Naive thymus-derived CD4-positive, alpha-beta T cell (primary cell): ENCODE data around the gene SEL1L3. TPM values are rescaled to one million over a fixed set of nuclear protein-coding genes. Genes with fewer than 3 reads are reported as not detected.

ENCODE experiments used
- ATAC-seq: fragments of 150-1000 bp; cut with Tn5 transposase; 2 replicates; pipeline ENCODE4 v1.10.0; 2021; ENCODE audit warnings: mild to moderate bottlenecking, moderate library complexity
- CTCF ChIA-PET: fragments of 350-600 bp; sonication (Branson Sonifier 250); formaldehyde crosslinking; loops from one replicate; lab custom pipeline; 2021; ENCODE audit warnings: antibody characterized with exemption; lab: Charles Lee
- POLR2A ChIA-PET: fragments of 350-600 bp; sonication (Branson Sonifier 250); formaldehyde crosslinking; loops from one replicate; lab custom pipeline; 2021; ENCODE audit warnings: antibody characterized with exemption, inconsistent platforms; lab: Charles Lee
- DNase-seq, 9 donors: peaks; one replicate each; pipeline versions ENCODE4 v3.0.0 to v3.0.0-alpha.2; 2020 to 2022; ENCODE audit warnings: mixed read lengths in 1 of 9
- H3K27ac ChIP-seq: one replicate; pipeline ENCODE4 v1.7.0; 2013; ENCODE audit warnings: mild to moderate bottlenecking, low read depth, low read length, moderate library complexity
- H3K27me3 ChIP-seq, 2 donors: one replicate each; pipeline ENCODE4 v1.7.0; 2013; ENCODE audit warnings: low read length in 2 of 2, mild to moderate bottlenecking in 2 of 2, moderate library complexity in 2 of 2; ENCODE audit not compliant: control insufficient read depth in 2 of 2, insufficient read depth in 2 of 2
- H3K36me3 ChIP-seq, 3 experiments: 1 replicate in 2 of 3; 2 replicates in 1 of 3; pipeline ENCODE4 v1.7.0; 2013; ENCODE audit warnings: low read length in 3 of 3, mild to moderate bottlenecking in 3 of 3, moderate library complexity in 1 of 3; ENCODE audit not compliant: insufficient read depth in 3 of 3, control insufficient read depth in 2 of 3
- H3K4me1 ChIP-seq, 2 donors: one replicate each; pipeline ENCODE4 v1.7.0; 2013; ENCODE audit warnings: low read length in 2 of 2, mild to moderate bottlenecking in 2 of 2, moderate library complexity in 1 of 2; ENCODE audit not compliant: control insufficient read depth in 2 of 2, insufficient read depth in 2 of 2
- H3K4me3 ChIP-seq: 2 replicates; pipeline ENCODE4 v1.7.0; 2013; ENCODE audit warnings: mild to moderate bottlenecking, low read length
- H3K9me3 ChIP-seq, 3 experiments: 1 replicate in 2 of 3; 2 replicates in 1 of 3; pipeline ENCODE4 v1.7.0; 2013; ENCODE audit warnings: low read length in 3 of 3; ENCODE audit not compliant: control insufficient read depth in 2 of 3
- H3K27ac Mint-ChIP-seq, 9 donors: one replicate each; pipeline ENCODE4 v1.8.0; 2020 to 2022; ENCODE audit warnings: mixed read lengths in 9 of 9, mild to moderate bottlenecking in 8 of 9, moderate library complexity in 5 of 9, inconsistent platforms in 2 of 9
- H3K27me3 Mint-ChIP-seq, 5 donors: one replicate each; pipeline ENCODE4 v1.8.0; 2021 to 2022; ENCODE audit warnings: mixed read lengths in 5 of 5, mild to moderate bottlenecking in 1 of 5
- H3K36me3 Mint-ChIP-seq, 5 donors: one replicate each; pipeline ENCODE4 v1.8.0; 2020 to 2022; ENCODE audit warnings: mixed read lengths in 5 of 5, mild to moderate bottlenecking in 3 of 5, inconsistent platforms in 1 of 5
- H3K4me1 Mint-ChIP-seq, 7 donors: one replicate each; pipeline ENCODE4 v1.8.0; 2020 to 2022; ENCODE audit warnings: mixed read lengths in 7 of 7, mild to moderate bottlenecking in 3 of 7, inconsistent platforms in 1 of 7
- H3K4me3 Mint-ChIP-seq, 10 donors: one replicate each; pipeline ENCODE4 v1.8.0; 2020 to 2022; ENCODE audit warnings: mild to moderate bottlenecking in 10 of 10, mixed read lengths in 10 of 10, moderate library complexity in 6 of 10, inconsistent platforms in 2 of 10
- H3K9me3 Mint-ChIP-seq, 11 donors: one replicate each; pipeline ENCODE4 v1.8.0; 2020 to 2022; ENCODE audit warnings: mixed read lengths in 11 of 11, mild to moderate bottlenecking in 4 of 11, inconsistent platforms in 1 of 11, moderate library complexity in 1 of 11
- intact Hi-C, 2 donors: fragments of 100-400 bp; cut with micrococcal nuclease; formaldehyde crosslinking; loops; one replicate each; pipeline ENCODE4 v1.15.1; 2023
- polyA plus RNA-seq, 2 donors: library from polyadenylated mRNA; unstranded; fragments of 300-500 nt; fragmentation: Illumina TruSeq; gene quantifications; one replicate each; pipeline ENCODE4 v1.2.3, GENCODE V29; 2021
- total RNA-seq, 6 experiments: library from RNA in 5 of 6; stranded (reverse) in 5 of 6; gene quantifications; 1 replicate in 5 of 6; 2 replicates in 1 of 6; pipeline ENCODE4 v1.2.3 and lab custom pipeline; 2021 to 2026

SEL1L3 gene
- total and polyA plus RNA-seq, 7 experiments from 2014 or later = 15.9 to 55.8 (median 42.3) TPM

- DNase-seq = no peak
- Histone ChIP-seq H3K27me3 (no peaks in the 10 kb centered on the region), H3K27ac (no peak overlapping the region), H3K4me1 (peaks cover 5 to 14% of the 10 kb centered on the region in 2 donors), H3K36me3 (no peaks in the 10 kb centered on the region), H3K4me3 (no peak overlapping the region), H3K9me3 (no peaks in the 10 kb centered on the region)
- intact Hi-C loops = no loop called here
- Mint-ChIP-seq H3K4me3 (no peak overlapping the region), H3K4me1 (peaks cover 29 to 46% (median 31%) of the 10 kb centered on the region in 7 donors), H3K27me3 (no peaks in the 10 kb centered on the region), H3K27ac (no peak overlapping the region), H3K36me3 (peaks cover 0 to 33% (median 13%) of the 10 kb centered on the region in 5 donors), H3K9me3 (no peaks in the 10 kb centered on the region)
- ATAC-seq = no peak
- ChIA-PET CTCF (no interaction called here), POLR2A (no interaction called here)
Measured at GRCh38 chr4:25839233-25839632, 23.6 kb downstream of the SEL1L3 start.

GRCh38 chr4:25838526-25838925 is 24.3 kb downstream of the SEL1L3 start:
- no peak overlapping the region for H3K27ac Mint-ChIP-seq
- no peaks in the 10 kb centered on the region for H3K9me3 Mint-ChIP-seq
- POLR2A ChIA-PET = no interaction called here
- CTCF ChIA-PET = no interaction called here
- no peaks in the 10 kb centered on the region for H3K27me3 Mint-ChIP-seq
- Histone ChIP-seq H3K27ac (no peak overlapping the region), H3K36me3 (no peaks in the 10 kb centered on the region), H3K9me3 (no peaks in the 10 kb centered on the region), H3K4me1 (peaks cover 5 to 14% of the 10 kb centered on the region in 2 donors), H3K4me3 (no peak overlapping the region), H3K27me3 (no peaks in the 10 kb centered on the region)
- intact Hi-C loops = no loop called here
- H3K4me3 Mint-ChIP-seq = no peak overlapping the region
- ATAC-seq (no peak), DNase-seq (no peak)
- H3K4me1 Mint-ChIP-seq = peaks cover 23 to 42% (median 26%) of the 10 kb centered on the region in 7 donors
- H3K36me3 Mint-ChIP-seq = peaks cover 0 to 34% (median 15%) of the 10 kb centered on the region in 5 donors

GRCh38 chr4:25837107-25837506 is 25.7 kb downstream of the SEL1L3 start:
- Mint-ChIP-seq H3K4me1 (peaks cover 8 to 29% (median 14%) of the 10 kb centered on the region in 7 donors), H3K36me3 (peaks cover 7 to 41% (median 20%) of the 10 kb centered on the region in 5 donors), H3K9me3 (no peaks in the 10 kb centered on the region), H3K27ac (no peak overlapping the region), H3K27me3 (no peaks in the 10 kb centered on the region), H3K4me3 (no peak overlapping the region)
- Histone ChIP-seq H3K27me3 (no peaks in the 10 kb centered on the region), H3K36me3 (peaks cover 0 to 3% (median 0%) of the 10 kb centered on the region in 3 experiments), H3K4me1 (peaks cover 2 to 5% of the 10 kb centered on the region in 2 donors), H3K4me3 (no peak overlapping the region), H3K9me3 (no peaks in the 10 kb centered on the region), H3K27ac (no peak overlapping the region)
- DNase-seq = no peak
- intact Hi-C loops = no loop called here
- no peak for ATAC-seq
- ChIA-PET CTCF (no interaction called here), POLR2A (interaction anchor here (0.6 to 1.1 kb wide), 2 partner anchors 25 to 715 kb away, joined by 3 to 6 read pairs; no protein-coding TSS in a partner anchor)

- Histone ChIP-seq H3K4me3 (no peak overlapping the region), H3K36me3 (peaks cover 0 to 8% (median 0%) of the 10 kb centered on the region in 3 experiments), H3K4me1 (no peaks in the 10 kb centered on the region), H3K27me3 (no peaks in the 10 kb centered on the region), H3K9me3 (no peaks in the 10 kb centered on the region), H3K27ac (no peak overlapping the region)
- H3K27ac Mint-ChIP-seq = no peak overlapping the region
- H3K4me3 Mint-ChIP-seq = no peak overlapping the region
- ChIA-PET CTCF (interaction anchor here (2.4 kb wide), 1 partner anchor 24 kb away, joined by 8 read pairs; no protein-coding TSS in a partner anchor), POLR2A (no interaction called here)
- peaks cover 0 to 19% (median 6%) of the 10 kb centered on the region in 7 donors for H3K4me1 Mint-ChIP-seq
- H3K9me3 Mint-ChIP-seq = no peaks in the 10 kb centered on the region
- H3K27me3 Mint-ChIP-seq = no peaks in the 10 kb centered on the region
- no peak for ATAC-seq
- H3K36me3 Mint-ChIP-seq = peaks cover 14 to 49% (median 32%) of the 10 kb centered on the region in 5 donors
- no peak for DNase-seq
- intact Hi-C loops = no loop called here
Measured at GRCh38 chr4:25835384-25835783, 27.4 kb downstream of the SEL1L3 start.

GRCh38 chr4:25834411-25835107 is 28.2 kb downstream of the SEL1L3 start:
- Mint-ChIP-seq H3K27ac (no peak overlapping the region), H3K36me3 (peaks cover 14 to 54% (median 35%) of the 10 kb centered on the region in 5 donors), H3K27me3 (no peaks in the 10 kb centered on the region), H3K4me3 (no peak overlapping the region), H3K9me3 (no peaks in the 10 kb centered on the region), H3K4me1 (peaks cover 0 to 17% (median 6%) of the 10 kb centered on the region in 7 donors)
- DNase-seq (no peak), ATAC-seq (no peak)
- peaks cover 0 to 8% (median 0%) of the 10 kb centered on the region in 3 experiments for H3K36me3 ChIP-seq
- no peak overlapping the region for H3K27ac ChIP-seq
- POLR2A ChIA-PET = interaction anchor here (0.6 kb wide), 1 partner anchor 191 kb away, joined by 3 read pairs; no protein-coding TSS in a partner anchor
- no peaks in the 10 kb centered on the region for H3K4me1 ChIP-seq
- CTCF ChIA-PET = interaction anchor here (2.4 kb wide), 1 partner anchor 24 kb away, joined by 8 read pairs; no protein-coding TSS in a partner anchor
- no peaks in the 10 kb centered on the region for H3K27me3 ChIP-seq
- no peaks in the 10 kb centered on the region for H3K9me3 ChIP-seq
- intact Hi-C loops = no loop called here
- H3K4me3 ChIP-seq = no peak overlapping the region

- intact Hi-C loops = no loop called here
- H3K27me3 Mint-ChIP-seq = no peaks in the 10 kb centered on the region
- H3K4me3 Mint-ChIP-seq = no peak overlapping the region
- Histone ChIP-seq H3K4me1 (no peaks in the 10 kb centered on the region), H3K27me3 (no peaks in the 10 kb centered on the region), H3K27ac (no peak overlapping the region), H3K9me3 (no peaks in the 10 kb centered on the region), H3K4me3 (no peak overlapping the region), H3K36me3 (peaks cover 0 to 8% (median 0%) of the 10 kb centered on the region in 3 experiments)
- peaks cover 18 to 66% (median 39%) of the 10 kb centered on the region in 5 donors for H3K36me3 Mint-ChIP-seq
- peaks cover 0 to 12% (median 5%) of the 10 kb centered on the region in 7 donors for H3K4me1 Mint-ChIP-seq
- no peak for DNase-seq
- ATAC-seq = no peak
- ChIA-PET CTCF (no interaction called here), POLR2A (no interaction called here)
- no peak overlapping the region for H3K27ac Mint-ChIP-seq
- H3K9me3 Mint-ChIP-seq = no peaks in the 10 kb centered on the region
Measured at GRCh38 chr4:25830548-25830947, 32.2 kb downstream of the SEL1L3 start.
